H1 (cell line): ENCODE measurements around the gene TINCR. TPM values are rescaled to one million over a fixed set of nuclear protein-coding genes. Genes with fewer than 3 reads are reported as not detected.

Experiments used
- CTCF ChIA-PET: fragments of 300-600 bp; sonication (Branson Sonifier 250); formaldehyde crosslinking; loops from one replicate; lab custom pipeline; 2021; ENCODE audit not compliant: partially characterized antibody; lab: Charles Lee
- POLR2A ChIA-PET: fragments of 300-600 bp; sonication (Branson Sonifier 250); formaldehyde crosslinking; loops from one replicate; lab custom pipeline; 2021; ENCODE audit warnings: inconsistent platforms; ENCODE audit not compliant: partially characterized antibody; lab: Charles Lee
- DNase-seq, 2 experiments: peaks; one replicate each; pipeline versions ENCODE4 v3.0.0 to v3.0.0-alpha.2; 2010 to 2022; ENCODE audit warnings: low spot score in 2 of 2, low read depth in 1 of 2, mixed read lengths in 1 of 2
- FAIRE-seq: peaks from 2 replicates; lab custom pipeline; 2011; peaks lifted over from hg19 to GRCh38; lab: Jason Lieb, UNC
- H2AFZ ChIP-seq: 2 replicates; pipeline ENCODE4 v1.8.1; 2012; ENCODE audit warnings: low read length, inconsistent platforms
- H2AK5ac ChIP-seq: 2 replicates; pipeline ENCODE4 v1.6.1; 2013; ENCODE audit warnings: low read depth, low read length
- H2BK120ac ChIP-seq: replicated peaks from 2 replicates; pipeline ENCODE3; 2013; ENCODE audit warnings: low read depth, low read length, inconsistent platforms
- H2BK12ac ChIP-seq: 2 replicates; pipeline ENCODE4 v1.6.1; 2013; ENCODE audit warnings: low read depth, low read length
- H2BK15ac ChIP-seq: 2 replicates; pipeline ENCODE4 v1.6.1; 2013; ENCODE audit warnings: low read length
- H2BK20ac ChIP-seq: 2 replicates; pipeline ENCODE4 v1.6.1; 2013; ENCODE audit warnings: low read length
- H2BK5ac ChIP-seq: 2 replicates; pipeline ENCODE4 v1.6.1; 2013; ENCODE audit warnings: low read depth, low read length
- H3K14ac ChIP-seq: 2 replicates; pipeline ENCODE4 v1.6.1; 2013; ENCODE audit warnings: inconsistent platforms; ENCODE audit not compliant: insufficient read length
- H3K18ac ChIP-seq: 2 replicates; pipeline ENCODE4 v1.6.1; 2013; ENCODE audit warnings: low read length; ENCODE audit errors: extremely low read depth
- H3K23ac ChIP-seq: 2 replicates; pipeline ENCODE4 v1.6.1; 2013; ENCODE audit warnings: inconsistent platforms; ENCODE audit not compliant: insufficient read length
- H3K23me2 ChIP-seq: 2 replicates; pipeline ENCODE4 v1.6.1; 2013; ENCODE audit warnings: low read depth, low read length
- H3K27ac ChIP-seq: 2 replicates; pipeline ENCODE4 v1.6.1; 2011; ENCODE audit warnings: low read depth, low read length, inconsistent platforms
- H3K27me3 ChIP-seq, 4 experiments: replicated peaks in 1 of 4; 1 replicate in 1 of 4; 2 replicates in 3 of 4; pipeline versions ENCODE4 v1.6.1 to v1.8.1; 2011 to 2013; ENCODE audit warnings: low read length in 3 of 4, mild to moderate bottlenecking in 3 of 4, inconsistent platforms in 2 of 4, mixed read lengths in 2 of 4, moderate library complexity in 1 of 4; ENCODE audit not compliant: control insufficient read depth in 3 of 4, insufficient read depth in 3 of 4; ENCODE audit errors: extremely low read depth in 1 of 4
- H3K36me3 ChIP-seq, 4 experiments: 2 replicates each; pipeline versions ENCODE4 v1.6.1 to v1.8.1; 2011 to 2013; ENCODE audit warnings: mild to moderate bottlenecking in 4 of 4, low read length in 3 of 4, moderate library complexity in 2 of 4, control low read depth in 1 of 4, inconsistent platforms in 1 of 4; ENCODE audit not compliant: insufficient read depth in 4 of 4, control insufficient read depth in 2 of 4
- H3K4ac ChIP-seq: replicated peaks from 2 replicates; pipeline ENCODE3; 2013; ENCODE audit warnings: low read length, low read depth, mixed read lengths, inconsistent platforms; ENCODE audit not compliant: insufficient read length
- H3K4me1 ChIP-seq, 4 experiments: replicated peaks in 1 of 4; 1 replicate in 1 of 4; 2 replicates in 3 of 4; pipeline versions ENCODE4 v1.6.1 to v1.8.1; 2011 to 2013; ENCODE audit warnings: low read length in 3 of 4, inconsistent platforms in 2 of 4, mixed read lengths in 1 of 4; ENCODE audit not compliant: insufficient read depth in 4 of 4, control insufficient read depth in 3 of 4
- H3K4me2 ChIP-seq, 2 experiments: 2 replicates each; pipeline versions ENCODE4 v1.6.1 to v1.8.1; 2011 to 2013; ENCODE audit warnings: low read depth in 2 of 2, low read length in 2 of 2, control low read depth in 1 of 2, inconsistent platforms in 1 of 2, mild to moderate bottlenecking in 1 of 2; ENCODE audit not compliant: insufficient read depth in 1 of 2
- H3K4me3 ChIP-seq, 4 experiments: fragments of 200-600, 300-600 bp in 1 of 4; sonication (generic), shearing (Covaris generic), sonication (Bioruptor Twin) in 1 of 4; 2 replicates each; pipeline versions ENCODE4 v1.5.1 to v1.8.1; 2011 to 2016; ENCODE audit warnings: low read length in 4 of 4, low read depth in 3 of 4, control low read depth in 2 of 4, inconsistent platforms in 2 of 4, mild to moderate bottlenecking in 2 of 4, mixed read lengths in 1 of 4, moderate library complexity in 1 of 4; ENCODE audit not compliant: insufficient read depth in 2 of 4; ENCODE audit errors: extremely low read depth in 1 of 4
- H3K56ac ChIP-seq: replicated peaks from 2 replicates; pipeline ENCODE3; 2013; ENCODE audit warnings: low read depth, mild to moderate bottlenecking, mixed read lengths, low read length, inconsistent platforms; ENCODE audit not compliant: insufficient read length
- H3K79me1 ChIP-seq: 2 replicates; pipeline ENCODE4 v1.6.1; 2013; ENCODE audit warnings: low read depth, low read length, control low read depth
- H3K79me2 ChIP-seq, 2 experiments: 2 replicates each; pipeline versions ENCODE4 v1.6.1 to v1.8.1; 2012 to 2013; ENCODE audit warnings: low read length in 2 of 2, mild to moderate bottlenecking in 2 of 2, inconsistent platforms in 1 of 2; ENCODE audit not compliant: insufficient read depth in 2 of 2, control insufficient read depth in 1 of 2
- H3K9ac ChIP-seq, 4 experiments: replicated peaks in 1 of 4; 1 replicate in 1 of 4; 2 replicates in 3 of 4; pipeline versions ENCODE4 v1.6.1 to v1.8.1; 2011 to 2013; ENCODE audit warnings: low read depth in 3 of 4, low read length in 3 of 4, control low read depth in 2 of 4, mild to moderate bottlenecking in 2 of 4, moderate library complexity in 2 of 4, inconsistent platforms in 1 of 4; ENCODE audit errors: extremely low read depth in 1 of 4
- H3K9me3 ChIP-seq, 2 experiments: 2 replicates each; pipeline versions ENCODE4 v1.6.1 to v1.8.1; 2012 to 2013; ENCODE audit warnings: mild to moderate bottlenecking in 2 of 2, moderate library complexity in 2 of 2, control low read depth in 1 of 2, inconsistent platforms in 1 of 2, low read depth in 1 of 2, low read length in 1 of 2, mixed read lengths in 1 of 2; ENCODE audit not compliant: insufficient read depth in 2 of 2
- H4K20me1 ChIP-seq, 2 experiments: replicated peaks in 1 of 2; 2 replicates each; pipeline versions ENCODE3 to v1.8.1; 2011 to 2013; ENCODE audit warnings: inconsistent platforms in 2 of 2, low read length in 2 of 2, mild to moderate bottlenecking in 1 of 2; ENCODE audit not compliant: insufficient read depth in 2 of 2, control insufficient read depth in 1 of 2
- H4K5ac ChIP-seq: 2 replicates; pipeline ENCODE4 v1.6.1; 2013; ENCODE audit warnings: low read length, low read depth, mixed read lengths, inconsistent platforms; ENCODE audit not compliant: insufficient read length
- H4K8ac ChIP-seq: 2 replicates; pipeline ENCODE4 v1.8.0; 2013; ENCODE audit warnings: mild to moderate bottlenecking, moderate library complexity, low read length, inconsistent platforms; ENCODE audit not compliant: insufficient read depth; ENCODE audit errors: extremely low read depth
- H4K91ac ChIP-seq: replicated peaks from 2 replicates; pipeline ENCODE3; 2013; ENCODE audit warnings: low read length, mixed read lengths, inconsistent platforms; ENCODE audit not compliant: insufficient read length
- JUND ChIP-seq: IDR thresholded peaks from 2 replicates; pipeline ENCODE4 v1.6.1; 2011; ENCODE audit warnings: mild to moderate bottlenecking, improper control_type of control experiment, low read length
- PHF8 ChIP-seq: fragments of 200-600 bp; sonication (generic); conservative IDR thresholded peaks from 2 replicates; pipeline ENCODE4 v1.7.1; 2012; ENCODE audit warnings: low read depth, mild to moderate bottlenecking, inconsistent platforms, low read length, moderate library complexity
- RAD21 ChIP-seq, 2 experiments: IDR thresholded peaks in 1 of 2; conservative IDR thresholded peaks in 1 of 2; 2 replicates each; pipeline ENCODE4 v1.6.1; 2011; ENCODE audit warnings: low read depth in 2 of 2, low read length in 2 of 2, improper control_type of control experiment in 1 of 2, inconsistent platforms in 1 of 2, mild to moderate bottlenecking in 1 of 2, moderate library complexity in 1 of 2
- RXRA ChIP-seq: IDR thresholded peaks from 2 replicates; pipeline ENCODE4 v1.6.1; 2011; ENCODE audit warnings: low read depth, mild to moderate bottlenecking, low read length, moderate library complexity; ENCODE audit not compliant: insufficient read depth
- SAP30 ChIP-seq: fragments of 300-600 bp; sonication (generic); IDR thresholded peaks from 2 replicates; pipeline ENCODE4 v1.7.1; 2012; ENCODE audit warnings: low read length, moderate library complexity, mild to moderate bottlenecking, inconsistent platforms; ENCODE audit not compliant: insufficient read depth, insufficient replicate concordance
- WGBS, 2 experiments: shearing (Covaris generic) in 1 of 2; methylation state at CpG; one replicate each; pipeline versions ENCODE4 v1.1.6 to v1.1.7; 2013 to 2015; ENCODE audit warnings: low lambda C conversion rate in 2 of 2, mixed read lengths in 2 of 2, inconsistent platforms in 1 of 2, low coverage in 1 of 2, missing lambda C conversion rate in 1 of 2; ENCODE audit not compliant: insufficient replicate concordance in 2 of 2, insufficient coverage in 1 of 2, insufficient read length in 1 of 2; ENCODE audit errors: extremely low coverage in 1 of 2, missing lambda C conversion rate in 1 of 2; 5-methylcytosine and 5-hydroxymethylcytosine counted together
- long read RNA-seq, 2 experiments: library from RNA in 1 of 2; library from capped mRNA in 1 of 2; stranded (forward); transcript quantifications; one replicate each; pipeline ENCODE4 v2.0.0, GENCODE V29; 2021; ENCODE audit warnings: inconsistent platforms in 1 of 2
- polyA minus RNA-seq, 3 experiments: library from RNA; depleted of rRNA, polyadenylated mRNA; stranded (reverse); fragments of >200 nt; gene quantifications; 1 replicate in 2 of 3; 2 replicates in 1 of 3; pipeline ENCODE4 v1.2.3, GENCODE V29; 2011
- polyA plus RNA-seq, 7 experiments: library from polyadenylated mRNA; depleted of rRNA in 3 of 7; stranded (reverse) in 5 of 7; unstranded in 2 of 7; fragments of >200 nt in 5 of 7; fragments of 200-250 nt in 2 of 7; gene quantifications; 1 replicate in 5 of 7; 2 replicates in 1 of 7; 4 replicates in 1 of 7; pipeline versions ENCODE4 v1.2.1 to v1.2.3, GENCODE V29; 2011 to 2013; ENCODE audit warnings: missing spikeins in 2 of 7, mixed read lengths in 2 of 7
- total RNA-seq: library from RNA; stranded (reverse); fragmentation: NEBNext Ultra II Directional; extraction: Animal tissue kit (Norgen Biotek cat#: 25700); gene quantifications from 2 replicates; pipeline ENCODE4 v1.2.1, GENCODE V29; 2021
- TF ChIP-seq, protein P1 (sequence below), 3 experiments: IDR thresholded peaks; 1 replicate in 2 of 3; 2 replicates in 1 of 3; pipeline versions ENCODE4 v1.5.1 to v1.6.1; 2011; ENCODE audit warnings: low read length in 3 of 3, mild to moderate bottlenecking in 3 of 3, inconsistent platforms in 2 of 3, low read depth in 1 of 3, moderate library complexity in 1 of 3; ENCODE audit not compliant: insufficient read depth in 1 of 3; ENCODE audit errors: control extremely low read depth in 1 of 3

The TINCR gene
- 0.48 and 0.52 TPM in 2 replicates for total RNA-seq
- polyA plus RNA-seq (2011; rRNA removed) = 1.2 and 1.4 TPM in 2 replicates
- 1.1 TPM for polyA plus RNA-seq (2011; cell fraction: cytosol; rRNA removed)
- polyA plus RNA-seq (2011; cell fraction: nucleus; rRNA removed) = 0.86 TPM
- polyA plus RNA-seq (2012, experiment 1 of 2) = 0.29 to 0.72 TPM (median 0.65 TPM) in 4 replicates
- 0.77 TPM for polyA plus RNA-seq (2012, experiment 2 of 2)
- 0.30 TPM for polyA plus RNA-seq (2013, experiment 1 of 2)
- polyA plus RNA-seq (2013, experiment 2 of 2) = 0.48 TPM
- 0.27 and 0.38 TPM in 2 replicates for polyA minus RNA-seq (2011; rRNA and poly(A)+ RNA removed)
- polyA minus RNA-seq (2011; cell fraction: cytosol; rRNA and poly(A)+ RNA removed) = 0.95 TPM
- not detected for polyA minus RNA-seq (2011; cell fraction: nucleus; rRNA and poly(A)+ RNA removed)
- long read RNA-seq, experiment 1, partial matches to known transcripts = 0 of 1 reads
- long read RNA-seq, experiment 1, other reads (novel, unspliced or antisense) = 1 of 1 reads
- long read RNA-seq, experiment 2 = 0 reads

DNA sequence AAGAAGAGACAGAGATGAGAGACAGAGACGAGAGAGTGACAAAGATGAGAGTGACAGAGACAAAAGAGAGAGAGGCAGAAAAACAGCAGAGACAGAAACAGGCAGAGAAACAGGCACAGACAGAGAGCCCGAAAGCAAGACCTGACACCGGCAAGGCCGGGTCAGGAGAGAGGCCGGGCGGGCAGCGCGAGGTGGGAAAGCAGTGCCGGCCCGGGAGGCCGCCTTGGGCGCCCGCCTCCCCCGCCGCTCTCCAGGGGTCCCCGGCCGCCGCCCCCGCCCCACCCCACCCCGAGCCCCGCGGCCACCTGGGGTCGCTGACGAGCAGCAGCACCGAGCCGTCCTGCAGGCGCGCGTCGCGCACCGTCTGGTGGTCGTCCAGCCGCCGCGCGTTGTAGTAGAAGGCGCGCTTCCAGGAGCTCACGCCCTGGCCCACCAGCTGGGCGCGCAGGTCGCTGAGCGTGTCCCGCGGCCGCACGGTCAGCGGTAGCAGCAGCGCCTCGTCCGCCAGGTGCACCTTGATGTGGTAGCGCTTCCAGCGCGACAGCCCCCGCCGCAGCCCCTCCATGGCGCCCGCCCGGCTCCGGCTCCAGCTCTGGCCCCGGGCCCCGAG, at the start of gene TINCR:
Gene TINCR (minus strand): TSS at position 594 of the 610 bp plus-strand sequence.
- 12% methylated on average over 54 of the region's 63 CpGs; no CpG with 5 or more reads in 1 of the 2 experiments for WGBS, 2 experiments
- TF ChIP-seq, protein P1, sequence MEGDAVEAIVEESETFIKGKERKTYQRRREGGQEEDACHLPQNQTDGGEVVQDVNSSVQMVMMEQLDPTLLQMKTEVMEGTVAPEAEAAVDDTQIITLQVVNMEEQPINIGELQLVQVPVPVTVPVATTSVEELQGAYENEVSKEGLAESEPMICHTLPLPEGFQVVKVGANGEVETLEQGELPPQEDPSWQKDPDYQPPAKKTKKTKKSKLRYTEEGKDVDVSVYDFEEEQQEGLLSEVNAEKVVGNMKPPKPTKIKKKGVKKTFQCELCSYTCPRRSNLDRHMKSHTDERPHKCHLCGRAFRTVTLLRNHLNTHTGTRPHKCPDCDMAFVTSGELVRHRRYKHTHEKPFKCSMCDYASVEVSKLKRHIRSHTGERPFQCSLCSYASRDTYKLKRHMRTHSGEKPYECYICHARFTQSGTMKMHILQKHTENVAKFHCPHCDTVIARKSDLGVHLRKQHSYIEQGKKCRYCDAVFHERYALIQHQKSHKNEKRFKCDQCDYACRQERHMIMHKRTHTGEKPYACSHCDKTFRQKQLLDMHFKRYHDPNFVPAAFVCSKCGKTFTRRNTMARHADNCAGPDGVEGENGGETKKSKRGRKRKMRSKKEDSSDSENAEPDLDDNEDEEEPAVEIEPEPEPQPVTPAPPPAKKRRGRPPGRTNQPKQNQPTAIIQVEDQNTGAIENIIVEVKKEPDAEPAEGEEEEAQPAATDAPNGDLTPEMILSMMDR (IDR thresholded peaks at IDR 0.05; ENCODE audit: control extremely low read depth in 1 of 3, insufficient read depth in 1 of 3, low read depth in 1 of 3, low read length in 3 of 3) = peak; percentile 40 to 73 (median 50)
- peak; percentile 22 to 45; a peak in 2 of 4 replicates for TF ChIP-seq RAD21 (IDR thresholded peaks at IDR 0.05 in 1 of 2, conservative IDR thresholded peaks at IDR 0.05 in 1 of 2; ENCODE audit: low read depth in 2 of 2, low read length in 2 of 2)
- TF ChIP-seq RXRA = no peak
- no peak for TF ChIP-seq SAP30
- TF ChIP-seq PHF8 = peak; percentile 53; the same call in 1 of the 2 replicates
- no peak for TF ChIP-seq JUND

More for the DNA sequence above, at the start of gene TINCR:
- Histone ChIP-seq H3K14ac (no peak within 1 kb of the TSS), H4K91ac (no peak within 1 kb of the TSS), H2BK120ac (no peak within 1 kb of the TSS), H3K79me2 (no peaks in the 10 kb centered on the region), H4K20me1 (no peaks in the 10 kb centered on the region), H2BK5ac (no peak within 1 kb of the TSS), H3K18ac (no peak within 1 kb of the TSS; the same call in 1 of the 2 replicates), H3K56ac (no peak within 1 kb of the TSS), H4K8ac (peak within 1 kb of the TSS; percentile 89; the same call in 1 of the 2 replicates), H2AK5ac (no peak within 1 kb of the TSS), H3K4me1 (no peaks in the 10 kb centered on the region), H3K27me3 (peaks cover 0 to 17% (median 14%) of the 10 kb centered on the region in 4 experiments; a peak in 6 of 7 replicates), H3K9ac (no peak within 1 kb of the TSS), H3K36me3 (no peaks in the 10 kb centered on the region), H2BK20ac (no peak within 1 kb of the TSS), H4K5ac (no peak within 1 kb of the TSS), H3K79me1 (no peaks in the 10 kb centered on the region), H3K27ac (no peak within 1 kb of the TSS), H3K23ac (no peak within 1 kb of the TSS), H2BK15ac (no peak within 1 kb of the TSS), H2BK12ac (no peak within 1 kb of the TSS; the same call in 1 of the 2 replicates), H3K4me2 (peak within 1 kb of the TSS; percentile 51 to 79; a peak in 3 of 4 replicates), H2AFZ (no peak within 1 kb of the TSS; the same call in 1 of the 2 replicates), H3K9me3 (no peaks in the 10 kb centered on the region), H3K4ac (no peak within 1 kb of the TSS), H3K4me3 (peak within 1 kb of the TSS in 3 of 4 experiments; percentile 26 to 59 (median 34); a peak in 7 of 8 replicates), H3K23me2 (peaks cover 2% of the 10 kb centered on the region; the same call in 1 of the 2 replicates)
- POLR2A ChIA-PET = no interaction called here
- DNase-seq = peak in 1 of 2 experiments; percentile 82
- CTCF ChIA-PET = interaction anchor here (1.0 to 1.8 kb wide), 5 partner anchors 8 to 32 kb away, joined by 3 to 9 read pairs (median 6); no protein-coding TSS in a partner anchor
- no peak for FAIRE-seq
